T-helper 9 cell (primary cell): ENCODE data around the gene GLIPR1.
"Not testable (repeated sequence)": the region's sequence is repeated elsewhere in the genome, so short reads cannot be mapped to it uniquely, and the experiment has no call there.

ENCODE experiments used
- DNase-seq: peaks from one replicate; pipeline ENCODE4 v3.0.0-alpha.2; 2020

Gene GLIPR1

DNA sequence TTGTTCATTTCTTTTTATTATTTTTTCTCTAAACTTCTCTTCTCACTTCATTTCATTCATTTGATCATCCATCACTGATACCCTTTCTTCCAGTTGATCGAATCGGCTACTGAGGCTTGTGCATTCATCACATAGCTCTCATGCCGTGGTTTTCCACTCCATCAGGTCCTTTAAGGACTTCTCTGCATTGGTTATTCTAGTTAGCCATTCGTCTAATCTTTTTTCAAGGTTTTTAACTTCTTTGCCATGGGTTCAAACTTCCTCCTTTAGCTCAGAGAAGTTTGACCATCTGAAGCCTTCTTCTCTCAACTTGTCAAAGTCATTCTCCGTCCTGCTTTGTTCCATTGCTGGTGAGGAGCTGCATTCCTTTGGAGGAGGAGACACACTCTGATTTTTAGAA is 41.6 kb downstream of the GLIPR1 start:
- not testable (repeated sequence) for DNase-seq

- DNase-seq = no peak
Observed at GRCh38 chr12:75525263-75525662, 44.7 kb downstream of the GLIPR1 start.

- DNase-seq = no peak
Observed at GRCh38 chr12:75526655-75527511, 46.3 kb downstream of the GLIPR1 start.

GRCh38 chr12:75528272-75528671 is 47.7 kb downstream of the GLIPR1 start:
- no peak for DNase-seq

DNA sequence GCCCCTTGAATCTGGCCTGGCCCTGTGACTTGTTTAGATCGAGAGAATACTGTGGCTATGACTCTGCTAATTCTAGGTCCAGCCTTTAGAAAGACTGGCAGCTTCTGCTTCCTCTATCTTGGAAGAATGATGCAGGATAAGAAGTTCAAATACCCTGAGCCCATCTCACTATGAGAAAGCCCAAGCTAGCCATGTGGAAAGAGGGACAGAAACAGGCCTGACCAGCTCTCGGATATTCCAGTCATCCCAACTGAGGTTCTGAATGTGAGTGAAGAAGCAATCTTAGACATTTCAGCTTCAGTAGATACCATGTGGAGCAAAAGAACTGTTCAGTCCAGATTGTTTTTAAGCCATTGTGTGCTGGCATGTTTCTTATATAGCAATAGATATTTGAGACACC is 48.1 kb downstream of the GLIPR1 start:
- no peak for DNase-seq

- no peak for DNase-seq
Observed at GRCh38 chr12:75529316-75529715, 48.8 kb downstream of the GLIPR1 start.

- no peak for DNase-seq
Observed at GRCh38 chr12:75529826-75530225, 49.3 kb downstream of the GLIPR1 start.

DNA sequence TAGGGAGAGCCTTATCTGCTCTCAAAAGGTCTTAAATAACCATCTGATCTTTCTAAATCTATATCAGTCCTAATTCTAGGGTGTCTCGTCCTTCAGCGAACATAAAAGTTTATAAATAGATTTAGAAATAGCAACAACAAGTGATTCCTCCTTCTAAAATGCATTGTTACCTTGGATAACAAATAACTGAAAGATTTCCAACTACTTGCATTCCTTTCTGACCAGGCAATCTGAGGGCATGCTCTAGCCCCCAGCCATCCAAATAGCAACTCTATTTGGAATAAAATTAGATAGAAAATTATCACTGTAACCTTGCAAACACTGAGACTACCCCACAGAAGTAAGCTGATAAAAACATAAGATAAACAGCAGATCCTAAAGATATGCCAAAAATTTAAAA is 52.7 kb downstream of the GLIPR1 start:
- DNase-seq = no peak

DNA sequence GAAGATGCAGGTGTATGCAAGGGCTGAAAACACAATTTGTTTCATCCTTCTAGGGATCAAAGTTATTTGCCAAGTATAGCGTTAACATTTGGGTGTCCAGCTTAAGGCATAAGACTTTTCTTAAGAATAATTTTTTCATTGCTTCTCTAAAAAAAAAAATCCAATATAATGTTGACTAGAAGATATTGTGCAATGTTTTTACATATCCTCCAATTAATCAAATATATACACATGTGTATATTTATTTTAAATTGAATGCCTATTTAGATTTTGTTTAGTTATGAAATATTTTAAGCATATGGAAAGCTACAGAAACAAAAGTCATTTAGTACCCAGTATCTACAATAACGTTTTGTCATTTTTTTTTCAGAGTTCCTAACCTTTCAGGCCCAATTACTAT is 59.3 kb downstream of the GLIPR1 start:
- no peak for DNase-seq

DNA sequence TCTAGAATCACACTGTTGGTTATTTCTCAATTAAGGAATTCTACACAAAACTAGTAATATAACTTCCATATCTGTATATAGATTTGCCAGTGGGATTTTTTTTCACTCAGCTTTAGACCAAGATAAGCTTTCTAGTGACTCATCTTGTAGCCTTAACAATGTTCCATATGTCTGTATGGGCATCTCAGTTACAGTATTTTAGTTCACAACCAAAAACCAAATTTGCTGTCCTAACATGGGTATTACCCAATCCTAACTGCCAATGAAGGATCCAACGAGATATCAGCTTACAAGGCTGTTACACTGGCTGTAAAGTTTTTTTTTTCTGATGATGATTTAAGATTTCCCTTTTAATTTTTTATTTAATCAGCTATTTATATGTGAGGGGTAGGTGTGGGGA is 62.4 kb downstream of the GLIPR1 start:
- DNase-seq = no peak

DNA sequence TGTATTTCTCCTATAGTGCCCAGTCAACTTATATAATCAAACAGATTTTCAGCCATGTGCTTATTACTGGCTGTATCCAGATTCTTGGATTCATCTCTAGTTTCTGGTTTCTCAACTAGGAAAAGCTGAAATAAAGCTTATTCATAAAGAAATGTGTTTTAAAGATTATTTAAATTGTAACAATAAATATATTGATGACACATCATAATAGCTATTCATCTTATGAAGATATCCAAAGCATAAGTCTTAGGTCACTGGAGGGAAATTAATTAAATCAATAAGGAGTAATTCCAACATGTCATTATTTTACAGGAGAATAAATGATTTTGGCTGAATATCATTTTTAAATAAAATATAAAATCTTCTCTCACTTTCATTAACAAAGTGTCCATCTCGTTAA is 63.0 kb downstream of the GLIPR1 start:
- no peak for DNase-seq

GRCh38 chr12:75545636-75546035 is 65.1 kb downstream of the GLIPR1 start:
- no peak for DNase-seq

DNA sequence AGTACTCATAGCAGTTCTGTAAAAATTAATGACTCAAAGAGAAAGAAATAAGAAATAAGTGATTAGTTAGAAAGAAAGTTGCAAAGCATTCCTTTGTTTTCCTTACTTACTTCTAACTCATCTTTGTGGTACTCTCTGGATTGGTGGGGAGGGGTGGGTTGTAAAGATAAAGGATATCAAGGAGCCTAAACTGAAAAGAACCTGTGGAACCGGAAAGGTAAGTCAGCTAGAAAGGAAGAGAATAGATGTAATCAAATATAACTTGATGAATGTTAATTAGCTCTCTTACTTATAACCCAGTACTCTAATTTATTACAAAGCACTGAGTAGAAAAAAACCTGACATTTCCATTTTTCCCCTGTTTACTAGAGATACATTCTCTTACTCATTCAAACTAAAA is 68.3 kb downstream of the GLIPR1 start:
- DNase-seq = no peak

- DNase-seq = no peak
Observed at GRCh38 chr12:75549989-75550388, 69.4 kb downstream of the GLIPR1 start.

DNA sequence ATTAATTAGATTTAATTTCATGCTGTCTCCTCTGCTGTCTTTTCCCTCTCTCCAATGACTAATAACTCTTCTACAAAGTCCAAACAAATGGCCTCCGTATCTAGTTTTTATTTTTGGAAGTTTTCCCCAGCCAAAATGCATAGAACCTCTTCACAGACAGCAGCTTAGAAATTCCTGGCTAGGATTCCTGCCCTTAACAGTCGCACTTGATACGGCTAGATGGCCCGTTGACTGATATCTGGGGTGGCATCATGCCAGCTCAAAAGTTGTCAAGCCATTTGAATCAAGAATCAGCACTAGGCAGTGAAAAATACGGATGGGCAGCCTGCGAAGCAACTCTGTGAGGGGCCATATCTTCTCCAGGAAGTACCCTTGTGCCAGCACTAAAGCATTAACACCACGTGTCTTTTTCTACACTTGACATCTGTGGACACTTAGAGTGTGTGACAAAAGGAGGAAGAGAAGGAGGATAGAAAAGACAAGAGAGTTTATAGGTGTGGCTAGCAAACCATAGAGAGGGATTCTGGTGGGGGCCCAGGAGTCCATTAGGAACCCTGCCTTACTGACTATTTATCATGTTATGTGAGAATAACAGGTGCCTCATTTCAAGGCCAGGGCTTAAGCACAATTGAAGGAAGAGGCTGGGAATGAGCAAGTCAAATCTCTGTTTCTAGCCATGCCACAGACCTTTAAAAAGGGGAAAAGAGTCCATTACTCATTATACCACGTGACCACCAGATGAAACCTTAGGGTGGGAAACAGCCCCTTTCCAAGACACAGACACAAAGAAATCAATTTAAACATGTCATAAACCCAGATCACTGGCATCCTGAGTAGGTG is 70.1 kb downstream of the GLIPR1 start:
- DNase-seq = no peak

DNA sequence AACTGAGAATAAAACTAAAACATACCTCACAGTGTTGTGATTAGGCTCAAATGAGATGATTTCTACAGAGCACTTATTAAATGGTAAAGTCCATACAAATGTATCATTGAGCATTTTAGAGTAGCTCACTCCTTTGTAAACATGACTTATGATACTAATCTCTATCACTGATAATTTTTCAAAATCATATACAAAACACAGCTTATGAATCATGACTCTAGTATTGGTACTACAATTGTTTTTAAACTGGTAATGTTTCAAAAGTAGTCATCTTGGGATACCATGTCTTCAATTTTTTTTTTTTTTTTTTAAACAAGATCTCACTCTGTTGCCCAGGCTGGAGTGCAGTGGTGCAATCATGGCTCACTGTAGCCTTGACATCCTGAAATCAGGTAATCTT is 70.9 kb downstream of the GLIPR1 start:
- no peak for DNase-seq

DNA sequence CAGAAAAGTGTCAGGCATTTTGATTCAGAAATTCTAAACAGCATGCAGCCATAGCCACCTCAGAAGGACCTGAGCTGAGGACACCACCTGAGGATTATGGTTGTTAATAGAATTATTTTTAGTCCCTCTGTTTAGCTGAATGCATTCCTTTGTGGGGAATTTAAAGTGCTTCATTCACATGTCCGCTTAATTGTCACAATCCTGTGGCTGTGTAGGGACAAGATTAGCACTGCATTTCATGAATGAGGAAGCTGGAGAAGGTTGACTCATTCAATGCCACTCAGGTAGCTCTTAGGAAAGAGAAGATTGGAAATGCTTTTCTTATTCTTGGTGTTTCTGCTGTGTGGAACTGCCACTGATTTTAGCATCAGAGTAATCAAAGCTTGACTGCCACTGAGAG is 72.8 kb downstream of the GLIPR1 start:
- DNase-seq = no peak
